Breast epithelium (tissue), 3 donors: ENCODE results near the gene CDH13.

Source experiments
- POLR2A ChIP-seq: fragments of 450-650 bp; IDR thresholded peaks from one replicate; pipeline ENCODE4 v1.6.1; 2016; ENCODE audit warnings: antibody characterized with exemption, mild to moderate bottlenecking, moderate library complexity
- POLR2AphosphoS5 ChIP-seq, 3 donors: sonication (generic); formaldehyde crosslinking; IDR thresholded peaks; one replicate each; pipeline ENCODE4 v1.6.1; 2017; ENCODE audit warnings: antibody characterized with exemption in 3 of 3
- TF ChIP-seq, protein P1 (sequence below), 3 donors: fragments of 450-650 bp; IDR thresholded peaks; one replicate each; pipeline ENCODE4 v1.5.1; 2016 to 2017; ENCODE audit warnings: antibody characterized with exemption in 3 of 3, mild to moderate bottlenecking in 3 of 3, moderate library complexity in 3 of 3

- TF ChIP-seq, protein P1, sequence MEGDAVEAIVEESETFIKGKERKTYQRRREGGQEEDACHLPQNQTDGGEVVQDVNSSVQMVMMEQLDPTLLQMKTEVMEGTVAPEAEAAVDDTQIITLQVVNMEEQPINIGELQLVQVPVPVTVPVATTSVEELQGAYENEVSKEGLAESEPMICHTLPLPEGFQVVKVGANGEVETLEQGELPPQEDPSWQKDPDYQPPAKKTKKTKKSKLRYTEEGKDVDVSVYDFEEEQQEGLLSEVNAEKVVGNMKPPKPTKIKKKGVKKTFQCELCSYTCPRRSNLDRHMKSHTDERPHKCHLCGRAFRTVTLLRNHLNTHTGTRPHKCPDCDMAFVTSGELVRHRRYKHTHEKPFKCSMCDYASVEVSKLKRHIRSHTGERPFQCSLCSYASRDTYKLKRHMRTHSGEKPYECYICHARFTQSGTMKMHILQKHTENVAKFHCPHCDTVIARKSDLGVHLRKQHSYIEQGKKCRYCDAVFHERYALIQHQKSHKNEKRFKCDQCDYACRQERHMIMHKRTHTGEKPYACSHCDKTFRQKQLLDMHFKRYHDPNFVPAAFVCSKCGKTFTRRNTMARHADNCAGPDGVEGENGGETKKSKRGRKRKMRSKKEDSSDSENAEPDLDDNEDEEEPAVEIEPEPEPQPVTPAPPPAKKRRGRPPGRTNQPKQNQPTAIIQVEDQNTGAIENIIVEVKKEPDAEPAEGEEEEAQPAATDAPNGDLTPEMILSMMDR (IDR thresholded peaks at IDR 0.05): no peak
- TF ChIP-seq POLR2AphosphoS5 (IDR thresholded peaks at IDR 0.05) (no peak), POLR2A (no peak)
Observed at GRCh38 chr16:83581994-83582747, 955.4 kb downstream of the CDH13 start.
